Sciatic nerve (tissue), 2 donors: Measurements from ENCODE around the gene POTEM. TPM values are rescaled to one million over a fixed set of nuclear protein-coding genes. Genes with fewer than 3 reads are reported as not detected.
"Not testable (repeated sequence)": the region's sequence is repeated elsewhere in the genome, so short reads cannot be mapped to it uniquely, and the experiment has no call there.

Experiments used
- ATAC-seq: fragments of 200-7000 bp; cut with Tn5 transposase; one replicate; pipeline ENCODE4 v1.9.1; 2020; ENCODE audit warnings: mild to moderate bottlenecking, moderate library complexity
- DNase-seq: peaks from one replicate; pipeline ENCODE4 v3.0.0-alpha.2; 2020; ENCODE audit warnings: low spot score
- intact Hi-C: fragments of 100-400 bp; cut with DNase I; formaldehyde crosslinking; loops from one replicate; pipeline ENCODE4 v1.14.2; 2022
- total RNA-seq: library from RNA; stranded (reverse); fragmentation: NEBNext Ultra II Directional; extraction: Animal tissue kit (Norgen Biotek cat#: 25700); gene quantifications from one replicate; pipeline ENCODE4 v1.2.1, GENCODE V29; 2021
- donor health status: DM: no; HTN: no; CAD: no.
- donor health status: DM: no; HTN: no; CAD: no.

POTEM gene
- total RNA-seq, 1 donor from 2014 or later, result not detected

DNA sequence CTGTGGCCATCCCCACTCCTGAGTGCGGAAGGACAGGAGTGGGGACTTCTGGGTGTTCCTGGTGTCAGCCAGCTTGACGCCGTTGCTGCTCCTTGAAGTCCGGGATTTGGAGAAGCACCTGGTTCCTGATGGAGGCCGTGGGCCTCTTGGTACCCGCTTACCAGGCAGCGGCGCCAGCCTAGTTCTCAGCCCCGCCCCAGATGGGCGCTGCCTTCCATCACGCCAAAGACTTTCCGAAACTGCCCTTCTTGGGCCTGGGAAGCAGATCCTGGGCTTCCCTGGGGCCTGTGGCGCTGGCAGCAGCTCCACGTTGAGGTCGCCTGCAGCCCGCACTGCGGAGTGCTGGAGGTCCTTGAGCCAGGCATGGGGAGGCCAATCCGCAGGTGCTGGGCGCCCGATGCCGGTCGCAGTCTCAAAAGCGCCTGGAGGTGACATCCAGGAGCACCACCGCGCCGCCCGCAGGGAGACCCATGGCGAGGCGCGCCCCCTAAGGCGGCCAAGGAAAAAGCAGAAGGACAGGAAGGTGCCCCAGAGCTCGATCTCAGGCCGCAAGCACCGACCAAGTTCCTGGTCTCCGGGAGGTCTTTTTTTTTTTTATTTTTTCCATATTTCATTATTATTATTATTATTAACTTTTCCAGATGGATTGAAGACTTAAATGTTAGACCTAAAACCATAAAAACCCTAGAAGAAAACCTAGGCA is 59.6 kb downstream of the POTEM start:
- intact Hi-C loops, ATAC-seq, DNase-seq: not testable (repeated sequence)

DNA sequence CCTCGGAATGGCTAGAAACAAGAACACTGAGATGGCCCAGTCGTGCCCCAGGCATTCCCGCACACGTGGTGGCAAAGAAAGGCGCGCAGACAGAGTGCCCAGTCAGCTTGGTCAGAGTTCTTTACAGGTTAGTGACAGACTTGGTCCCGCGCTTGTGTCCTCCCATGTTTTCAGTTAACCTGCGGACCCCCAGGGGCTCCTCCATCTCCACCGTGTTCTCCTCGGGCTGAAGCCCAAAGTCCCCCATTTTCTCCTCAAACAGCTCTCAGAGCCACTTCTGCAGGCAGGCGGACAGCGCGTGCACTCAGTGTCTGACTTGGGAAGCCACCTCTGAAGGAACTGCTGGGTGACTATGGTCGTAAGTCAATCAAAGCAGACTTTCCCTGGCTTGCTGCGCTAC is 60.7 kb downstream of the POTEM start:
- ATAC-seq, DNase-seq, intact Hi-C loops: not testable (repeated sequence)

DNA sequence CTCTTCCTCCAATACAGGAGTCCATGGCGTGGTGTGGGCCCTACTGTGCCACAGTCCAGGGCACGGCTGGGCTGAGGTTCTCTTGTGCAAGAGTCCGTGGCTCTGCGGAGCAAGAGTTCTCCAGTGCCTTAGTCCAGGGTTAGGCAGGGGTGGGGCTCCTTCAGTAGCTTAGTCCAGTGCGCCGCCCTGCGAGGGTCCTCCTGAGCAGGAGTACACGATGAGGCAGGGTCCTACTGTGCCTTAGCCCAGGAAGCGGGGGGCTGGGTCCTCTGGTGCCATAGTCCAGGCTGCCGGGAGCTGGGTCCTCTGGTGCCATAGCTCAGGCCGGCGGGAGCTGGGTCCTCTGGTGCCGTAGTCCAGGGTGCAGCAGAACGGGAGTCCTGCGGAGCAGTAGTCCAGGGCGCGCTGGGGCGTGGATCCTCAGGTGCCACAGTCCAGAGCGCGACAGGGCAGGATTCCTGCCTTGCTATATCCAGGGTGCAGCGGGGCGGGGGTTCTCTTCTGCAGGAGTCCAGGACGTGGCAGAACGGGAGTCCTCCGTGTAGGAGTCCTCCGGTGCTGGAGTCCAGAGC is 69.7 kb downstream of the POTEM start:
- ATAC-seq, intact Hi-C loops, DNase-seq: not testable (repeated sequence)

DNA sequence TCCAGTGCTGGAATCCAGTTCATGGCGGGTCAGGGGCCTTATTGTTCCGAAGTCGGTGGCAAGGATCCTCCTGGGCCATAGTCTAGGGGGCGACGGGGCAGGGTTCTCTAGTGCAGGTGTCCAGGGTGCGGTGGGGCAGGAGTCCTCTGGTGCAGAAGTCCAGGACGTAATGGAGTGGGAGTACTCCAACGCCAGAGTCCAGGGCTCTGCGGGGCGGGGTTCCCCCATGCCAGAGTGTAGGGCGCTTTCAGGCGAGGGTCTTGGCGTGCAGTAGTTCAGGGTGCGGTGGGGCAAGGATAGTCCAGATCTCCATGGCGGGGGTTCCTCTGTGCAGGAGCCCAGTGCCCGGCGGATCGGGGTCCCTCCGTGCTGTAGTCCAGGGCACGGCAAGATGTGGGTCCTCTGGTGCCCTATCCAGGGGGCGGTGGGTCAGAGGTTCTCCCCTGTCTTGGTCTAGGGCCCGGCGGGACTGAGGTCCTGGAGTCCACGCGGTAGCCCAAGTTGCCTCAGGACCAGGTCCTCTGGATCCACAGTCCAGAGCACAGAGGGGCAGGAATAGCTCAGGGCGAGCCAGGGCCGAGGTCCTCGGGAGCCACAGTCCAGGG is 70.9 kb downstream of the POTEM start:
- intact Hi-C loops, ATAC-seq: not testable (repeated sequence)
- peak; percentile 19 for DNase-seq

DNA sequence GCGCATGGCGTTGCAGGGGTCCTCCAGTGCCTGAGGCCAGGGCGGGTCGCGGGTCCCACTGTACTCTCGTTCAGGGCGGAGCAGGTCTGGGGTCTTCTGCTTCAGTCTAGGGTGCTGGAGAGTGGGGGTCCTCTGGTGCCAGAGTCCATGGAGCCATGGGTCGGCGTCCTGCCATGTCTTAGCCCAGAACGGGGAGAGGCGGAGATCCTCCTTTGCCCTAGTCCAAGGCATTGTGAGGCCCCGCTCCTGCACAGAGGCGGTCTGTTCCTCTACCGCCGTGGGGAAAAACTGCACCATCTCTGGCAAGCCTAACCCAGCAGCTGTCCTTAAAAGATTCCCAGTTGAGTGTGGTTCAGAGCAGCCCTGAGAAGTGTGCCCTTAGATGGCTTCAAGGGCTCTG is 71.6 kb downstream of the POTEM start:
- DNase-seq, intact Hi-C loops, ATAC-seq: not testable (repeated sequence)

DNA sequence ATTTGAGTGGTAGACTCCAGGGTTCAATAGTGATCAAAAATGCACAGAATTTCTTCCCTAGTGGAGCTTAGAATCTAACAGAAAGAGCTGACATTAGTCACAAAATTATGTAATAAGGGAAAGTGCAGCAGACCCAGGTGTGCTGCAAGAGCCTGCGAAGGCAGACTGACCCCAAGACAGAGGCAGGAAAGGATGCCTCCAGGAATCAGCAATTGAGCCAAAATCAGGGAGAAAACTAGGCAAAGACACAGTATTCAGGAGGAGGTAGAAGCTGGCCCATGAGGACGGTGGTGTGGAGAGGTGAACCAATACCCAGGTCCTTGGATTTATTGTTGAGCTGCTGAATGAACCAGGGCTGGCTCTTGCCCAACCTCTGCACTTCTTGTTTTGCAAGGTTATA is 76.2 kb downstream of the POTEM start:
- DNase-seq, ATAC-seq, intact Hi-C loops: not testable (repeated sequence)
